HG03469 (cell line): ENCODE results near the gene RPS6KB1.
A peak's percentile ranks its signal among the peaks of the same experiment; 100 is the strongest.
"Not testable (repeated sequence)": the region's sequence is repeated elsewhere in the genome, so short reads cannot be mapped to it uniquely, and the experiment has no call there.

ENCODE experiments used
- ATAC-seq: cut with Tn5 transposase; IDR thresholded peaks from one replicate; pipeline ENCODE4 v1.9.1; 2021; ENCODE audit warnings: mild to moderate bottlenecking, moderate library complexity, moderate number of reproducible peaks; ENCODE audit not compliant: unreplicated experiment

Gene RPS6KB1

DNA sequence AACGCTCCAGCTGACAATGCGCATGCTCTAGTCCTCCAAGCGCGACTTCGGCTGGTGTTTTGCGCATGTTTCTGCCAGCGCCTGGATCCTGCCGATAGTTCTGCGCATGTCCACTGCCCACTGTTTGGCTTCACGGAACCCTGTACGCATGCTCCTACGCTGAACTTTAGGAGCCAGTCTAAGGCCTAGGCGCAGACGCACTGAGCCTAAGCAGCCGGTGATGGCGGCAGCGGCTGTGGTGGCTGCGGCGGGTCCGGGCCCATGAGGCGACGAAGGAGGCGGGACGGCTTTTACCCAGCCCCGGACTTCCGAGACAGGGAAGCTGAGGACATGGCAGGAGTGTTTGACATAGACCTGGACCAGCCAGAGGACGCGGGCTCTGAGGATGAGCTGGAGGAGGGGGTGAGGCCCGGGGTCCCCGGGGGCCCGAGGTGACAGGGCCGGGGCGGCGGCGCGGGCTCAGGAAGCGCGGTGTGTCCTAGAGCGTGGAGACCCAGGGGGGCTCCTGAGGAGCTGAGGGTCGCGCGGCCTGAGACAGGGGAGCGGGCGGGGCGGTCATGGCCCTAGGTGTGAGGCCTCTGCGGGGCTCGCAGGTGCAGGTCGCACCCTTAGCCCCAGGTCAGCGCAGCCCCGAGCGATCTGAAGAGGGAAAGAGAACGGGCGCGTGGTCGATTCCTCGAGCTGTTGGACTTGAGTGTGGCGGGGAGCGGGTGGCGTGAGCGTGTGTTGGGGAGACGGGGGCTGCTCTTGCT lies at the start of gene RPS6KB1, which contains the start of gene TUBD1:
TSS of gene RPS6KB1 (plus strand) at position 198 of the 752 bp plus-strand sequence. CDS start at position 262, 64 bp downstream.
TSS of gene TUBD1 (minus strand) at position 20 of the 752 bp plus-strand sequence. CDS start 1,941 bp downstream, outside the sequence.
- ATAC-seq: peak; percentile 72

DNA sequence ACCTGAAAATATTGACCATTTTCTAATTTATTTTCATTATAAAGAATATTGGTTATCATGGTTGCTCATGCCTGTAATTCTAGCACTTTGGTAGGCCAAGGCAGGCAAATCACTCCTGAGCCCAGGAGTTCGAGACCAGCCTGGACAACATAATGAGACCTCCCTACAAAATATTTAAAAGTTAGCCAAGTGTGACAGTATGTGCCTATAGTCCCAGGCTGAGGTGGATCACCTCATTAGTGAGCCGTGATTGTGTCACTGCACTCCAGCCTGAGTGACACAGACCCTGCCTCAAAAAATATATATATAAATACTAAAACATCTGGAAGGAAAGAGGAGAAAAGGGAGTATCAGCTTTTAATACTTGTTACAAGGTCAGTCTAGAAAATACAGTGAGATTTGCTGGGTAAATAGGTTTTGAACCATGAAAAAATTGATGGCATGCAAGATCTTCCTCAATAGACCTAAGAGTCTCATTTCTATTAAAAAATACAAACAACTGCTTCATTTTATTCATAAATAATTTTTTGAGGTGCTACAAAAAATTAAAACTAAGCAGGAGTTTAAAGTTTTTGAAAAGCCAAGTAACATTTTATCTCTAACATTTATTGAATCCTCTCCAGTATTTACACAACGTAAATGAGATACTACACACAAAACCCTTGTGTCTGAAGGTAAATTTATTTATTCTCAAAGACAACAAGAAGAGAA lies 47.9 kb upstream of the RPS6KB1 start:
- ATAC-seq: no peak

DNA sequence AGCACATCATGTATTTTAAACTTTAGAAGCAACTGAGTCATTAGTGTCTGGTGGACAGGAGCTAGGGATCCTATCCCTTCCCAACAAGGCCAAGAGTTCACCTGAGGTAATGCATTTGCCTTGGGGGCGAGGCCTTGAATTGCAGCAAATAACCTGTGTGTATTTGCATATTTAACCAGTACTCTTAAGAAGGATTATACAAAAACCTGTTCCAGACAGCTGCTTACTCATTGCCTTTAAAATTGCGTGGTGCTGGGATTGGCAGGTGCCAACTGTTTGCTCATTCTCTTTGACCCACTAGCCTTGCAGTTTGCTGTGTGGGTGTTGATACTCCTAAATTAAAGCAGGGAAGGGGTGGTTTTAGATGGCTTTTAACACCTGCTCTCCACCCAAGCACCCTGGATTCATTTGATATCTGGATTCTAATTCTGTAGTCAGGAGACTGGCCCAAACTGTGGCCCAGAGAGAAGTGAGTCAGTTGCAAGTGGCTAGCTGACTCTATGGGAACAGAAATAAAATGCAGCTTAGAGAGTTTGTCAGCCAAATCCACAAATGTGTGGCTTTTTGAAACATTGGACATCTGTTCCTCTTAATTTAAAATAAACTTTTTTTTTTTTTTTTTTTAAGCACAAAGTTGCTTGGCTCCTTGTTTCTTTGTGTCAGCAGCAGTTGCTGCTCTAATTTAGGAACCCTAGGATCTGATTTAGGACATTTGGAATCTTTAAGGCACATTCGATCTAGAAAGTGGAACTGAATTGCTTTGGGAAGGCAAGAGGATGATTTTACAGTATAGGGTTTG lies 47.1 kb upstream of the RPS6KB1 start:
- ATAC-seq: no peak

DNA sequence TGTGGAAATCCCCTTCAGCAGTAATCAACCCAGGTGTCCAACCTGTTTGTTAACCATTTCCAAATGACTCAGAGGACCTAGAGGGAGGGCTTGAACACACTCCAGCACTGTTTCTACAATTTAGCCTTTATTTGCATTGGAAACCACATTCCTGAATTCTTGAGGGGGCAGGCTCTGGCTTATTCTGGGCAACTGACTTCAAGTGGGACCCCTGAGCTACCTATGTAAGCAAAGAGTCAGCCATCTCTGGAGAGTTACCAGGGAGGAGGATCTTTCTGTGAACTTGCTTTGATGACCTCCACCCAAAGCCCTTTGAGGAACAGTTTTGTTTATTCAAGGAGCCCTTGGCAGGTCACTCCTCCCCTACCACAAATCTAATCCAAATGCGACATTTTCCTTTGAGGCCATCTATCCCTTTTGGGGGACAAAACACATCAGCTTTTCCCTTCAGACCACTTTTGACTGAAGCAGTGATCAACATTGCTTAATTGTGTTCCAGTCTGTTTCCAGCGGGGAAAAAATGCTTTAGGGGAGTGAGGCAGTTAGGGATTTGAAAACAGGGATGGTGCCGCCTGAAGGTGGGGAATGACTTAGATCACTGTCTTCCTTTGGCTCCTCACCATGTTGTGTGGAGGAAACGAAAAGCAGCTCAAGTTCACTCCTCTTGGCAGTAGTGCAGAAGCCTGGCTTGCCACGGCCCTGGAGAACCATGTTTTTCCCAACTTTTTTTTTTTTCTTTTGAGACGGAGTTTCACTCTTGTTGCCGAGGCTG lies 46.3 kb upstream of the RPS6KB1 start:
- ATAC-seq: no peak

DNA sequence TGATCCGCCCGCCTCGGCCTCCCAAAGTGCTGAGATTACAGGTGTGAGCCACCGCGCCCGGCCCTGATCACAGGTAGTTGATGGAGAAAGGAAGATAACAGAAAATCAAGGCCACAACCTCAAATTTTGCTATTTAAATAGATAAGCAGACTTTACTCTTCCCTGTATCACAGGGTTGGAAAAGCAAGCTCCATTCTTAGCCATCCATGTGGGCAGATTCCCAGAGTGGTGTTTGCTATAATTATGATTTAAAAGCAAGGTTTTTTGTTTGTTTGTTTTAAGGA lies 44.6 kb upstream of the RPS6KB1 start:
- ATAC-seq: no peak

DNA sequence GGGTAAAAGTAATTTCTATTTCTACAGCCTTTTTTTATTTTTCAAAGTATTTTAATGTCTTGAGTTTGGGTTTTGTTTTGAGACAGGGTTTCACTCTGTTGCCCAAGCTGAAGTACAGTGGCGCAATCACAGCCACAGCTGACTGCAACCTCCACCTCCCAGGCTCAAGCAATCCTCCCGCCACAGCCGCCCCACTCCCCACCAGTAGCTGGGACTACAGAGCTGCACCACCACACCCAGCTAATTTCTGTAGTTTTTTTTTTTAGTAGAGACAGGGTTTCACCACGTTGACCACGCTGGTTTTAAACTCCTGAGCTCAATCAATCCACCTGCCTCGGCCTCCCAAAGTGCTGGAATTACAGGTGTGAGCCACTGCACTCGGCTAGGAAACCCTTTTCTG lies 44.1 kb upstream of the RPS6KB1 start:
- no peak for ATAC-seq

DNA sequence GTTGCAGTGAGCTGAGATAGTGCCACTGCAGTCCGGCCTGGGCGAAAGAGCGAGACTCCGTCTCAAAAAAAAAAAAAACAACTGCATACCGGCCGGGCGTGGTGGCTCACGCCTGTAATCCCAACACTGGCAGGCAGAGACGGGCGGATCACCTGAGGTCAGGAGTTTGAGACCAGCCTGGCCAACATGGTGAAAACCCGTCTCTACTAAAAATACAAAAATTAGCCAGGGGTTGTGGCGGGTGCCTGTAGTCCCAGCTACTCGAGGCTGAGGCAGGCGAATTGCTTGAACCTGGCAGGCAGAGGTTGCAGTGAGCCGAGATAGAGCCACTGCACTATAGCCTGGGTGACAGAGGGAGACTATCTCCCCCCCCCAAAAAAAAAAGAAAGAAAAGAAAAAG lies 42.6 kb upstream of the RPS6KB1 start:
- ATAC-seq: not testable (repeated sequence)

DNA sequence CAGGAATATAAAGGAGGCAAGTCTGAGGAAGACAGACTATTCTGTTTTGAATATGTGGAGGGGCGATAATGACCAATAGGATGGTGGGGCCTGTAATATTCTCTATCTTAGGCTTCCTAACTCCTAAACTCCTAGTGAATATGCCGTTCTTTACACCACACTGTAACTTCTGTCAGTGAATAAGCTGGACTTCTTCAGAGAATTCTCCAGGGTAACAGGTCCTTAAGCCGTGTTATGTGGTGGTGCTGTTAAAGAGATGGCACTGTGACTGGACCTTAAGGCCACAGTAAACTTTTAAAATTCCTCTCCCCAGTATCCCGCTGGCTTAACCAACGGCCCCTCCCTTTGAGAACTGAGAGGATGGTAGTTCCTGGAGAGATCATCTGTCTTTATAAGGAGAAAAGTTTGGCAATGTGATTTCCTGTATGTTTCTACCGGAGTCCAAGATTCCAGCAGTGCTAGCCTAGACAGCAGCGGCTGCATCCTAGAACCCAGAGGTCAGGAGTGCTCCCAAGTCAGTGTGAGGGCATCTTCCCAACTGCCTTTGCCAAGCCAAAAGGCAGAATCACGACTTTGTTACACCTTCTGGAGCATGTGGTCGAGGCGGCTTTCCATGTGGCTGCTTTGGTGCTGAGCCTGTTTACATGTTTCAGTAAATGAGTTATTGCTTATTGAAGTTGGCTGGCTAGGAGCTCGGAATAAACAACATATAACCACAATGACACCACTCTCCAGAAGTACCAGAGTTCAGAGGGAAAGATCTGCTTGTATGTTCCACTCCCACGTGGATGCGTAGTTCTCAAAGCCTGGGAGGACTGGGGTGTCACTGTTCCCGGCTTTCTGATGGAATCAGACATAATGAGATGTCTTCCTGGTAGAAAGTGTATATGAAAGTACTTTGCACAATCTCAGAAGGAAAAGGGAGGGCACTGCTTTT lies 41.2 kb upstream of the RPS6KB1 start:
- no peak for ATAC-seq

DNA sequence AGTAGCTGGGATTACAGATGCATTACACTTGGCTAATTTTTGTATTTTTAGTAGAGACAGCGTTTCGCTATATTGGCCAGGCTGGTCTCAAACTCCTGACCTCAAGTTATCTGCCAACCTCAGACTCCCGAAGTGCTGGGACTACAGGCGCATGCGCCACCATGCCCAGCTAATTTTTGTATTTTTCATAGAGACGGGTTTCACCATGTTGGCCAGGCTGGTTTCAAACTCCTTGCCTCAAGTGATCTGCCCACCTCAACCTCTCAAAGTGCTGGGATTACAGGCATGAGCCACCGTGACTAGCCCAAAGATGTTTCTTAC lies 40.1 kb upstream of the RPS6KB1 start:
- not testable (repeated sequence) for ATAC-seq

DNA sequence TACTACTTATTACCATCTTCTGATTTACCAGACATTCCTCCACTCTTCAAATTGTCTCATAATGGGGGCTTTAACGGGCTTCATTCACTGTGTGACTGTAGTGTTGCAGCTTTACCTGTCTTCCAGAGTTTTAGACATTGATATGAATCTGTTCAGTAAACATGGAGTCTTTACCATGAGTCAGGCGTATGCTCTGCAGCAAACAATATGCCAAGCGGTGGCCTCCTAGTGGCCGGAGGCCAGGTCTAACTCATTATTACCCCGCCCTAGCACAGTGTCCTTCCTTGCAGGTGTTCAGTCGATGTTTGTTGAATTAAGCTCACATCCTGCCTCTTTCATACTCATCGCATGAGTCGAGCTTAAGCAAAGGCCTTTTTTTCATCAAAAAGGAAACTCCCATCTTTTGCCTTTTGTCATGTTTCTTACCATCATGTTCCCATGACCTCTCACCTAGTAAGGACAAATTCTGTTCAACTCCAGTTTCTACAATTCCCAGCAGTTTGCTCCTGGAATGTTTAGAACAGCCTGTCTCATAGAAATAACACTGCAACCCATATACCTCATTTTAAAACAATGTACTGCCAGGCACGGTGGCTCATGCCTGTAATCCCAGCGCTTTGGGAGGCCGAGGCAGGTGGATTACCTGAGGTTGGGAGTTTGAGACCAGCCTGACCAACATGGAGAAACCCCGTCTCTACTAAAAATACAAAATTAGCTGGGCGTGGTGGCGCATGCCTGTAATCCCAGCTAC lies 39.6 kb upstream of the RPS6KB1 start:
- no peak for ATAC-seq

DNA sequence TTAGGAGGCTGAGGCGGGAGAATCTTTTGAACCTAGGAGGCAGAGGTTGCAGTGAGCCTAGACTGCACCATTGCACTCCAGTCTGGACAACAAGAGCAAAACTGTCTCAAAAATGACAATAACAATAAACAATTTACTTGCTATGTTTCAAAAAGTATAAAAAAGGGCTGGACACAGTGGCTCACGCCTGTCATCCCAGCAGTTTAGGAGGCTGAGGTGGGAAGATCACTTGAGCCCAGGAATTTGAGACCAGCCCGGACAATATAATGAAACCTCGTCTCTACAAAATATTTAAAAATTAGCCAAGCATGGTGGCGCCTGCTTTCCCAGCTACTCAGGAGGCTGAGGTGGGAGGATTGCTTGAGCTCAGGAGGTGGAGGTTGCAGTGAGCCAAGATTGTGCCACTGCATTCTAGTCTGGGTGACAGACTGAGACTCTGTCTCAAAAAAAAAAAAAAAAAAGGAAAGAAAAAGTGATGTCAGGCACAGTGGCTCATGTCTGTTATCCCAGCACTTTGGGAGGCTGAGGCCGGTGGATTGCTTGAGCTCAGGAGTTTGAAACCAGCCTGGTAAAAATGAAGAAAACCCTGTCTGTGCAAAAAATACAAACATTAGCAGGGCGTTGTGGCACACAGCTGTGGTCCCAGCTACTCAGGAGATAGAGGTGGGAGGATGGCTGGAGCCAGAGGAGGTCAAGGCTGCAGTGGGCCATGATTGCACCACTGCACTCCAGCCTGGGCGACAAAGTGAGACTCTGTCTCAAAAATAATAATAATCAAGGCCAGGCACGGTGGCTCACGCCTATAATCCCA lies 38.8 kb upstream of the RPS6KB1 start:
- not testable (repeated sequence) for ATAC-seq

DNA sequence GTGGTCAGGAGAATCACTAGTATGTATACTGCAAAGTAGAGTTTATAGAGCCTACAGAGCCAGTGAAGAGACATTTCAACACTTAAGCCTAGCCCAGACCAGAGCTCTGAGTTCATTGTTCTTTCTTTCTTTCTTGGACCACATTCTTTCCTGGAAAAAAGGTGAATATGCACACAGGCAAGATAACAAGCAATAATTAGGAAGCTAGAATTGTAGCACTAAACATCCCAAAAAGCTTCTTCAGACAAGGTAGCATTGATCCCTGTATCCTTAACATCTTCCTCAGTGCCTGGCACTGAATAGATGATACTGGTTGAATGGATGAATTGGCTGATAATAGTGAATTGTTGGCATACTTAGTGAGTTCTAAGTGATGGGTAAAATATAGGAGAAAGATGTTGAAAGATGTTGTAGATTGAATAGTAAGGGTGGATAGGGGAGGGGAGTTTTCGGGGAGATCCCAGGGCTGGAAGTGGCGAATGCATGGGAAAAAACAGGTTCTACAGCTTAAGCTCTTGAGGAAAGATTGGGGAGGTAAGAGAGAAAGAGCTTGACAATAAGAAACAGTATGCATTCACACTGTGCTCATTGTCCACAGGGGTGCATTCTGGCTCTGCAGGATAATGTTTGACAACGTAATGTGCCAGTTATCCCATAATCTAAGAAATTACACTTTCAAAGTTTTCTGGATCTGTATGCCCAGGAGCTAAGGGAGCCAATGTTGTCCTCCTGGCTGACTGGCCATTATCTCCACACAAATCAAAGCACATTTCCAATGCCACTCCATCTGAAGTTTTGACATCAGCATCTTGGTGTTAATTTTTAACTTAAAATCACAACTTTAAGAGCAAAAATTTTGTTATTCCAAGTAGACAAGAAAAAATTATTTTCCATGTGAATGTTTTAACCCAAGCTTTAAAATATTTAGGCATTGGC lies 35.8 kb upstream of the RPS6KB1 start:
- ATAC-seq: no peak

DNA sequence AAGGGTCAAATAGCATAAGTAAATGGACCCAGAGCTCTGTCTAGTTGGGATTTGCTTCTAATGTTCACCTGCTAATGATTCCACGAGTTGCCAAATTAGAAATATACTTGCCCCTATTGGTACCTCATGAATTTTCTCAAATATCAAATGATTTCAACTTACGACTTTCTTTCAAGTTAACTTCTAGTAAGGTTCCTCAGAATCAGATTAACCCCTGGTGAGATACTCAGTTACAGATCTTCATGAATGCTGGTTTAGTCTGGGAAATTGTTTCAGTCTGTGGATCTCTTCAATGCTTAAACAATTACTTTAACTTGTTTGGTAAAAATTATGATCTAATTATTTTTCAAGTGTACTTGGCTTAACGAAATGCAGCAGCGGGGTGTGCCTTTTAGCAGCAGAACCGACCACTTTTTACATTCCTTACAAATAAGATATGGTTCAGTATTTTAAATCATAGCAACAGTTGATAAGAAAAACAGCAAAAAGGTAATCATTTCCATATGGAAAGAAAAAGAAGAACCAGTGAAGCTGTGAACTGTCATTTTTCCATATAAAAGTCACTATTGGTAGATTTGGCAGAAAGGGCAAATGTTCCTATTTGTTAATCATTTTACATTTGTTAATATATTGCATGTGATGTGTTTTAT lies 34.6 kb upstream of the RPS6KB1 start:
- no peak for ATAC-seq

DNA sequence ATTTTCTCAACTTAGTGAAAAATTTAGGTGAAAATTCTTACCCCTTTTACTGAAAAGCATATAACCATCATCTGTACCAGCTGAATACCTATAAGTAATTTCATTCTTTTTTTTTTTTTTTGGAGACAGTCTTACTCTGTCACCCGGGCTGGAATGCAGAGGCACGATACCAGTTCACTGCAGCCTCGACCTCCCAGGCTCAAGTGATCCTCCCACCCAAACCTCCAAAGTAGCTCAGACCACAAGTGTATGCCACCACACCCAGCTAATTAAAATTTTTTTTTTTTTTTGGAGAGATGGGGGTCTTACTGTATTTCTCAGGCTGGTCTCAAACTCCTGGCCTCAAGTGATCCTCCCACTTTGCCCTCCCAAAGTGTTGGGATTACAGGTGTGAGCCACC lies 34.0 kb upstream of the RPS6KB1 start:
- ATAC-seq: no peak

DNA sequence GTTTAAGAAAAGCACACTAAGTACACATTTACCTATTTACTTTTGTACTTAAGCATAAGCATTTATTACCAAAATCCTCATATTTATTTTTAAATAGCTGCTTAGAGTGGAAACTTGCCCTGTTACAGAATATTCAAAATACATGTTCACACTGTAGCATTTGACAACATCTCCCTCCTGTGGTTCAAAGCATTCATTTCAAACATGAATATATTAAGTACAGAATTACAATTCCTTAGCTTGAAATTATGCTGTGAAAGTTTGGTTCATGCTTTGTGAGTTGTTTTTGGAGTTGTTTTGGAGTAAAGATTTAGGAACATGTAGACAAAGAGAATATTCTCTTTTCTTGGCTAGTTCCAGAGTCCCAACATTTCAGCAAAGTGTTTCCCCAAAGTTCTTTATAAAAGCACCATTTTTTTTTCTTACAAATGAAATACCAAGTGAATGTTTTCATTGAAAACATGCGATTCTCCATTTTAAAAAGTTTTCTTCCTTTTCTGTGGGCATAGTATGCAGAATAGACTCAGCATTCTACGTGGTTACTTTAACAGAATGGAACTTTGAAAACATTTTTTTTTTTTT lies 33.4 kb upstream of the RPS6KB1 start:
- ATAC-seq: no peak

DNA sequence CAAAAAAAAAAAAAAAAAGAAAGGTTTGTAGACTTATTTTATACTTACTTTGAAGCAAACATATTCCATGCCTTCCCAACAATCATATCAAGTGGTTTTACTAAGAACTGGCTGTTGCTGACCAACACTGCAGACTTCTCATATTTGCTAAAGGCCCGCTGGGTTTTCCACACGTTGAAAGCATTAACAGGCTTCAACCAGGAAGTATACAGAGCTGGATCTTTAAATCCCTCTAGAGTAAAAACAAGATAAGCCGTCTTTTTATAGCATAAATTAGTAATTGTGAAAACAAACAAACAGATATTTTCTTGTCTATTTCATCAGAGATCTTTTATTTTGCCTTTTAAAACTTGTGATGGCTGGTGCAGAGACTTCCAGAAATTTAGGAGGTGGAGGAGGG lies 29.3 kb upstream of the RPS6KB1 start:
- no peak for ATAC-seq

DNA sequence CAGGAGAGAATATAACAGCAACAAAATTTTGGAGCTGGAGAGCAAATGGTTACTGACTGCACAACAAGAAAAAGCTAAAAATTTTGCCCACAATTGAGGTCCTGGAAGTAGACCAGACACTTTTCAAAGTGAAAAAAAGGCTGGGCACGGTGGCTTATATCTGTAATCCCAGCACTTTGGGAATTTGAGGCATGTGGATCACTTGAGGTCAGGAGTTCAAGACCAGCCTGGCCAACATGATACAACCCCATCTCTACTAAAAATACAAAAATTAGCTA lies 23.0 kb upstream of the RPS6KB1 start:
- ATAC-seq: no peak
